Smooth muscle cell (in vitro differentiated cells): ENCODE data around the gene MST1R. TPM values are rescaled to one million over a fixed set of nuclear protein-coding genes. Genes with fewer than 3 reads are reported as not detected.
A peak's percentile ranks its signal among the peaks of the same experiment; 100 is the strongest.

ENCODE experiments used
- DNase-seq: peaks from one replicate; lab custom pipeline; 2025; ENCODE audit not compliant: unreplicated experiment; lab: John Stamatoyannopoulos, UW
- H2AFZ ChIP-seq: fragments of 200-600 bp; sonication (generic); 2 replicates; pipeline ENCODE4 v1.6.0; 2016; ENCODE audit warnings: antibody characterized with exemption, low read depth, mild to moderate bottlenecking
- H3F3A ChIP-seq: fragments of 200-600 bp; sonication (generic); 2 replicates; pipeline ENCODE4 v1.6.0; 2017; ENCODE audit warnings: antibody characterized with exemption, low read depth
- H3K27ac ChIP-seq: fragments of 200-600 bp; sonication (generic); 2 replicates; pipeline ENCODE4 v1.5.1; 2016; ENCODE audit warnings: low read depth, mild to moderate bottlenecking
- H3K27me3 ChIP-seq: fragments of 200-600 bp; sonication (generic); 2 replicates; pipeline ENCODE4 v1.6.1; 2016; ENCODE audit warnings: low read depth, mild to moderate bottlenecking
- H3K36me3 ChIP-seq: fragments of 200-600 bp; sonication (generic); 2 replicates; pipeline ENCODE4 v1.5.1; 2016; ENCODE audit warnings: low read depth
- H3K4me1 ChIP-seq: fragments of 200-600 bp; sonication (generic); 2 replicates; pipeline ENCODE4 v1.5.1; 2016; ENCODE audit warnings: low read depth
- H3K4me2 ChIP-seq: fragments of 200-600 bp; sonication (generic); 2 replicates; pipeline ENCODE4 v1.6.0; 2016; ENCODE audit warnings: mild to moderate bottlenecking
- H3K4me3 ChIP-seq: fragments of 200-600 bp; sonication (generic); 2 replicates; pipeline ENCODE4 v1.5.1; 2016; ENCODE audit warnings: mild to moderate bottlenecking
- H3K79me2 ChIP-seq: fragments of 200-600 bp; sonication (generic); 2 replicates; pipeline ENCODE4 v1.6.0; 2016; ENCODE audit warnings: low read depth, mild to moderate bottlenecking
- H3K9ac ChIP-seq: fragments of 200-600 bp; sonication (generic); 2 replicates; pipeline ENCODE4 v1.6.0; 2016; ENCODE audit warnings: low read depth
- H3K9me3 ChIP-seq: fragments of 200-600 bp; sonication (generic); replicated peaks from 2 replicates; pipeline ENCODE4 v1.5.1; 2016; ENCODE audit warnings: low read depth
- H4K20me1 ChIP-seq: fragments of 200-600 bp; sonication (generic); 2 replicates; pipeline ENCODE4 v1.6.0; 2016; ENCODE audit warnings: low read depth
- CTCF ChIP-seq: fragments of 200-600 bp; sonication (generic); IDR thresholded peaks from 2 replicates; pipeline ENCODE4 v1.5.1; 2017; ENCODE audit warnings: borderline replicate concordance, mild to moderate bottlenecking, antibody characterized with exemption; ENCODE audit not compliant: insufficient read depth, poor library complexity, severe bottlenecking
- WGBS: methylation state at CpG from one replicate; pipeline ENCODE4 v1.1.7; 2016; ENCODE audit warnings: low lambda C conversion rate; 5-methylcytosine and 5-hydroxymethylcytosine counted together
- polyA plus RNA-seq: library from polyadenylated mRNA; unstranded; fragments of >200 nt; fragmentation: Nextera tagmentation; extraction: Ambion mirVana; gene quantifications from 2 replicates; pipeline ENCODE4 v1.2.1, GENCODE V29; 2016
- total RNA-seq: library from RNA; depleted of rRNA; stranded (reverse); fragments of >200 nt; gene quantifications from 2 replicates; pipeline ENCODE4 v1.2.3, GENCODE V29; 2014

Gene MST1R
- total and polyA plus RNA-seq, 2 experiments from 2014 or later, result 0.59 to 0.63 TPM

GRCh38 chr3:49859576-49860305, 43.9 kb downstream of the MST1R start:
- Histone ChIP-seq H3K9ac (no peak overlapping the region), H3K36me3 (no peaks in the 10 kb centered on the region), H3K4me3 (no peak overlapping the region), H3K27ac (no peak overlapping the region), H3K79me2 (no peaks in the 10 kb centered on the region), H3K9me3 (no peaks in the 10 kb centered on the region), H2AFZ (no peak overlapping the region), H3K27me3 (peaks cover 8% of the 10 kb centered on the region), H3F3A (no peaks in the 10 kb centered on the region), H3K4me1 (peaks cover 7% of the 10 kb centered on the region), H4K20me1 (no peaks in the 10 kb centered on the region), H3K4me2 (no peak overlapping the region)
- no peak for DNase-seq
- TF ChIP-seq CTCF, result no peak
- WGBS, result 82% methylated on average over 12 of the region's 12 CpGs

DNA sequence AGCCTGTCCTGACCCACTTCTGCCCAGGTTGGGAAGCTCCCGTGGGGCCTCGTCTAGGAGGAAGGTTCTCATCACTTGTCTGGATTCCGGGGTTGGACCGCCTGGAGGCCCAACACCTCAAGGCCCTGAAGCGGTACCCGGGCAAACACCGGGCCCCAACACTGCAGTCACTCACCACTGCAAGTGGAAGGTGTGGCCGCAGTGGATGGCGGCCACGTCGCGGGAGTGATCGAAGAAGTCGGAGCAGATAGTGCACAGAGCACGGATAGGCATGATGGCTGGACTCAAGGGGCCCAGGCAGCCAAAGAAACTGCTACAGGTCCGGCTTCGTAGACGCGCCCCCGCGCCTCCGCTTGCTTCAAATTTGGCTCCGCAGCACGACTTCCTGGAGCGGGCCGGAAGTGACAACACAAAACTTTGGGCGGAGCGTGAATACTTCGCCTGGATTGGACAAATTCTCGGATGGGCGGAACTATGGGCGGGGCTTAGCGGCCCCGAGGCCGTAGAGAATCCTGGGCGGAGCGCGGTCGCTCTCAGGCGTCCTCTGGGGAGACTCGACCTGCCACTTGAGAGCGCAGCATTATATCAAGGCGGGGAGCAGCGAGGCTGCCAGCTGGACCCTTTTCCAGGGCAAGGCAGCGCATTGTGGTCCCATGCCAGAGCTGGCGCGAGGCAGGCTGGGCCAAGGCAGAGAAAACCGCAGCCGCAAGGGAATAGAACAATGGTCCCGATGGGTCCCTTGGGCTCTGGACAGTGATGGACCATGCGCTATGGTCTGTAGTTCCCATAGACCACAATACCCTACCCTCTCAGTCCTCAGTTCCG, 47.3 kb downstream of the MST1R start, which contains the start of gene TRAIP:
TRAIP (minus strand) TSS at position 384 of the 825 bp plus-strand sequence; CDS start at position 273, 111 bp downstream.
- 7% methylated on average over 52 of the region's 52 CpGs for WGBS
- H3K9me3 ChIP-seq, result no peaks in the 10 kb centered on the region
- H3K9ac ChIP-seq, result peak within 1 kb of the TSS; percentile 62
- no peak for TF ChIP-seq CTCF
- H3K4me3 ChIP-seq, result peak within 1 kb of the TSS; percentile 74
- peaks cover 7% of the 10 kb centered on the region for H3K4me1 ChIP-seq
- peak within 1 kb of the TSS; percentile 97 for H2AFZ ChIP-seq
- no peaks in the 10 kb centered on the region for H3K79me2 ChIP-seq
- no peaks in the 10 kb centered on the region for H3K36me3 ChIP-seq
- no peaks in the 10 kb centered on the region for H3F3A ChIP-seq
- H3K27me3 ChIP-seq, result no peaks in the 10 kb centered on the region
- DNase-seq, result peak; percentile 75
- H3K4me2 ChIP-seq, result peak within 1 kb of the TSS; percentile 97
- H3K27ac ChIP-seq, result no peak within 1 kb of the TSS
- no peaks in the 10 kb centered on the region for H4K20me1 ChIP-seq

GRCh38 chr3:49855662-49856061, 48.0 kb downstream of the MST1R start:
- Histone ChIP-seq H2AFZ (peak overlapping the region; percentile 97), H3K4me2 (peak overlapping the region; percentile 97), H3K9ac (peak overlapping the region; percentile 62), H3K79me2 (no peaks in the 10 kb centered on the region), H3K27me3 (no peaks in the 10 kb centered on the region), H4K20me1 (no peaks in the 10 kb centered on the region), H3K36me3 (no peaks in the 10 kb centered on the region), H3F3A (no peaks in the 10 kb centered on the region), H3K9me3 (no peaks in the 10 kb centered on the region), H3K4me3 (peak overlapping the region; percentile 74), H3K4me1 (peaks cover 7% of the 10 kb centered on the region), H3K27ac (no peak overlapping the region)
- 78% methylated on average over 5 of the region's 5 CpGs for WGBS
- DNase-seq, result no peak
- no peak for TF ChIP-seq CTCF
